Measurements from ENCODE around the gene PPP1R3G. TPM values are rescaled to one million over a fixed set of nuclear protein-coding genes. Genes with fewer than 3 reads are reported as not detected.

PPP1R3G gene
- total and polyA plus RNA-seq, 2 of the 4 experiments (the other 2 are of a cell fraction) = 0.10 to 0.18 TPM

- no TSS peak for BruUV-seq (replicated peaks)
- Histone ChIP-seq H2BK20ac (ENCODE audit: low read depth, low read length) (no peak overlapping the region), H3K14ac (replicated peaks; ENCODE audit: low read depth, low read length) (no peak overlapping the region), H3K79me1 (ENCODE audit: low read depth in 1 of 2, low read length in 2 of 2) (no peaks in the 10 kb centered on the region), H3K27ac (ENCODE audit: insufficient read depth, low read length) (no peak overlapping the region), H3K18ac (ENCODE audit: low read depth, low read length) (no peak overlapping the region), H2AK5ac (ENCODE audit: low read depth, low read length) (no peak overlapping the region), H4K20me1 (ENCODE audit: insufficient read depth, low read length) (no peaks in the 10 kb centered on the region), H4K8ac (ENCODE audit: low read depth in 2 of 2, low read length in 2 of 2) (no peak overlapping the region), H2BK120ac (ENCODE audit: low read depth, low read length) (no peak overlapping the region), H3K4ac (ENCODE audit: low read depth, low read length) (no peak overlapping the region), H3K27me3 (ENCODE audit: control insufficient read depth, insufficient read depth, low read length) (no peaks in the 10 kb centered on the region; the same call in none of the 2 replicates), H3K23ac (ENCODE audit: low read depth, low read length) (no peak overlapping the region), H3K4me3 (ENCODE audit: insufficient read depth, low read depth, low read length) (no peak overlapping the region), H3K36me3 (ENCODE audit: control insufficient read depth, insufficient read depth, low read length) (no peaks in the 10 kb centered on the region), H4K5ac (ENCODE audit: low read depth, low read length) (no peak overlapping the region), H4K91ac (ENCODE audit: insufficient read depth, low read depth, low read length) (no peak overlapping the region), H3K56ac (ENCODE audit: extremely low read depth, insufficient read depth, low read length) (no peak overlapping the region), H3K9me3 (ENCODE audit: control insufficient read depth, insufficient read depth, low read length) (no peaks in the 10 kb centered on the region), H3K9ac (ENCODE audit: low read depth, low read length) (no peak overlapping the region), H2AFZ (replicated peaks; ENCODE audit: low read length, poor library complexity) (no peak overlapping the region), H3K4me2 (ENCODE audit: low read depth, low read length) (no peak overlapping the region), H3K9me1 (ENCODE audit: insufficient read depth, low read length) (peaks cover 5% of the 10 kb centered on the region; the same call in 1 of the 2 replicates), H2BK5ac (ENCODE audit: low read depth, low read length, poor library complexity, severe bottlenecking) (no peak overlapping the region), H3K4me1 (ENCODE audit: control insufficient read depth, insufficient read depth, low read length) (peaks cover 10% of the 10 kb centered on the region), H2BK15ac (ENCODE audit: low read depth, low read length) (no peak overlapping the region), H2AK9ac (replicated peaks; ENCODE audit: low read depth, low read length, poor library complexity) (no peak overlapping the region)
- in situ Hi-C loops (cut with MboI; ENCODE audit: low sequenced_read_pairs) (no loop called here), dilution Hi-C loops (cut with HindIII; ENCODE audit: low sequenced_read_pairs, unreplicated experiment) (no loop called here), intact Hi-C loops (cut with micrococcal nuclease) (no loop called here)
- ChIA-PET POLR2A (ENCODE audit: unreplicated experiment) (no interaction called here), CTCF (no interaction called here)
- ATAC-seq (ENCODE audit: low read depth) (no peak), DNase-seq (no peak)
- no CpG with 5 or more reads among the region's 2 CpGs for WGBS, 2 experiments (ENCODE audit: extremely low coverage in 2 of 2, insufficient read length in 1 of 2)
- TF ChIP-seq USF2 (IDR thresholded peaks at IDR 0.05; ENCODE audit: low read depth, low read length) (no peak), CHD1 (IDR thresholded peaks at IDR 0.05; ENCODE audit: low read depth, low read length) (no peak), ELK1 (IDR thresholded peaks at IDR 0.05; ENCODE audit: borderline replicate concordance, low read depth, low read length) (no peak), RAD21 (IDR thresholded peaks at IDR 0.05; ENCODE audit: low read length) (no peak), MAZ (IDR thresholded peaks at IDR 0.05; ENCODE audit: borderline replicate concordance, low read depth, low read length) (no peak), BHLHE40 (IDR thresholded peaks at IDR 0.05; ENCODE audit: low read depth, low read length) (no peak), RFX5 (IDR thresholded peaks at IDR 0.05; ENCODE audit: low read depth, low read length) (no peak), CTCF (conservative IDR thresholded peaks at IDR 0.05; ENCODE audit: low read depth, low read length) (no peak)
Observed at GRCh38 chr6:5079692-5080091, 5.4 kb upstream of the PPP1R3G start.

All from IMR-90 (cell line).